Measurements from ENCODE around the gene TMEM184A.
"Not testable (repeated sequence)": the region's sequence is repeated elsewhere in the genome, so short reads cannot be mapped to it uniquely, and the experiment has no call there.

Gene TMEM184A

GRCh38 chr7:1588978-1589377, 33.0 kb upstream of the TMEM184A start:
- no peak for DNase-seq

GRCh38 chr7:1587738-1588137, 31.7 kb upstream of the TMEM184A start:
- DNase-seq, result no peak

- DNase-seq, result no peak
Observed at GRCh38 chr7:1586827-1587705, 31.1 kb upstream of the TMEM184A start.

GRCh38 chr7:1586126-1586826, 30.3 kb upstream of the TMEM184A start:
- DNase-seq, result no peak

GRCh38 chr7:1585142-1585981, 29.4 kb upstream of the TMEM184A start:
- DNase-seq, result no peak

GRCh38 chr7:1584700-1585099, 28.7 kb upstream of the TMEM184A start:
- no peak for DNase-seq

- DNase-seq, result not testable (repeated sequence)
Observed at GRCh38 chr7:1583241-1583930, 27.4 kb upstream of the TMEM184A start.

GRCh38 chr7:1580422-1581030, 24.5 kb upstream of the TMEM184A start:
- DNase-seq, result no peak

GRCh38 chr7:1579481-1580421, 23.7 kb upstream of the TMEM184A start:
- DNase-seq, result no peak

- no peak for DNase-seq
Observed at GRCh38 chr7:1578513-1578912, 22.5 kb upstream of the TMEM184A start.

GRCh38 chr7:1576521-1577253, 20.7 kb upstream of the TMEM184A start:
- no peak for DNase-seq

GRCh38 chr7:1575809-1576208, 19.8 kb upstream of the TMEM184A start:
- no peak for DNase-seq

- DNase-seq, result no peak
Observed at GRCh38 chr7:1572111-1572822, 16.3 kb upstream of the TMEM184A start.

GRCh38 chr7:1569833-1570632, 14.0 kb upstream of the TMEM184A start, which contains the start of gene PSMG3:
Gene PSMG3, minus strand, starts transcription at chr7:1570032. Its CDS starts 693 bp downstream, at chr7:1569339.
- DNase-seq, result peak; percentile 90

GRCh38 chr7:1569440-1569832, 13.4 kb upstream of the TMEM184A start:
- DNase-seq, result no peak

- no peak for DNase-seq
Observed at GRCh38 chr7:1569016-1569415, 13.0 kb upstream of the TMEM184A start.

GRCh38 chr7:1567896-1568510, 12.0 kb upstream of the TMEM184A start:
- DNase-seq, result no peak
